Measurements from ENCODE around the gene ZNF580. TPM values are rescaled to one million over a fixed set of nuclear protein-coding genes. Genes with fewer than 3 reads are reported as not detected.

Gene ZNF580
- total RNA-seq, 4 donors from 2014 or later: 11.4 to 20.5 (median 13.8) TPM

DNA sequence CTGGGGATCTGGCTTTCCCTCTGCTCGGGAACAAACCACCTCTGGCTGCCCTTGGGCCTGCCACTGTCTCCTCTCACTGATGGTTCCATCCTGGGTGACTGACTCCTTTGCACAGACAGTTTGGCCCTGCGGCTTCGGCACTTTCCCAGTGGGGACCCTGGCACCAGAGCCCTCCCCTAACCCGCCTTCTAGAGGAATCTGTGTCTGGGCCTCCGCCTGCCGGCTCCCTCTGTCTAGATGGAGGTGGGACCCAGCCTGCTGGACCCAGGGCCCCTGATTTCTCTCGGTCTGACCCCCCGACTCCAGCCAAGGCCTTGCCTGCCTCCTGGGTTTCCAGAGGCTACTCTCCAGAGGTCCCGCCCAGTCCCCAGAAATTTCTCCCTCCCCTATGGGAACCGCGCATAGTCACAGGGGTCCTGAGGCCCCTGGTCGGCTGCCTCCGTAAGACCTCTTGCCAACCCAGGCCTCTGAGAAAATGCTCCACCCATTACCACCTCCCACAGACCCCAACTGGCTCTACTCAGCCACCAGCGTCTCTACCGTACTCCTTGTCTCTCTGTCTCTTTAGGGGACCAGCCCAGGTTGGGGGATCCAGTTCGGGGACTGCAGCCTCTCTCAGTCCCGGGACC is 9.9 kb downstream of the ZNF580 start:
- TF ChIP-seq, protein P1, sequence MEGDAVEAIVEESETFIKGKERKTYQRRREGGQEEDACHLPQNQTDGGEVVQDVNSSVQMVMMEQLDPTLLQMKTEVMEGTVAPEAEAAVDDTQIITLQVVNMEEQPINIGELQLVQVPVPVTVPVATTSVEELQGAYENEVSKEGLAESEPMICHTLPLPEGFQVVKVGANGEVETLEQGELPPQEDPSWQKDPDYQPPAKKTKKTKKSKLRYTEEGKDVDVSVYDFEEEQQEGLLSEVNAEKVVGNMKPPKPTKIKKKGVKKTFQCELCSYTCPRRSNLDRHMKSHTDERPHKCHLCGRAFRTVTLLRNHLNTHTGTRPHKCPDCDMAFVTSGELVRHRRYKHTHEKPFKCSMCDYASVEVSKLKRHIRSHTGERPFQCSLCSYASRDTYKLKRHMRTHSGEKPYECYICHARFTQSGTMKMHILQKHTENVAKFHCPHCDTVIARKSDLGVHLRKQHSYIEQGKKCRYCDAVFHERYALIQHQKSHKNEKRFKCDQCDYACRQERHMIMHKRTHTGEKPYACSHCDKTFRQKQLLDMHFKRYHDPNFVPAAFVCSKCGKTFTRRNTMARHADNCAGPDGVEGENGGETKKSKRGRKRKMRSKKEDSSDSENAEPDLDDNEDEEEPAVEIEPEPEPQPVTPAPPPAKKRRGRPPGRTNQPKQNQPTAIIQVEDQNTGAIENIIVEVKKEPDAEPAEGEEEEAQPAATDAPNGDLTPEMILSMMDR (IDR thresholded peaks at IDR 0.05): no peak
- ATAC-seq (ENCODE audit: low FRiP score) (no peak), DNase-seq (ENCODE audit: low spot score) (no peak)

DNA sequence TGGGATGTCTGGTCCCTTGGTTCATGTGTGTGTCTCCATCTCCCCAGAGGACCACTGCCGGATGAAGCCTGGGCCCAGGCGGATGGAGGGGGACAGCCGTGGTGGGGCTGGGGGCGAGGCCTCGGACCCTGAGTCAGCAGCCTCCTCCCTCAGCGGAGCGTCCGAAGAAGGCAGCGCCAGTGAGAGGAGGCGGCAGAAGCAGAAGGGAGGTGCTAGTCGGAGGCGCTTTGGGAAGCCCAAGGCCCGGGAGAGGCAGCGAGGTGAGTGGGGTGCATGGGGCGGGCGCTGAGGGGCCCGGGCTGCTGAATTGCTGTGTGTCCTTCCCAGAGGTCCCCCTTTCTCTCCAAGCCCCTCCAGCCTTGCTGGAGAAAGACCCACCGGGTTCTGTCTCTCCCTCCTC is 10.4 kb downstream of the ZNF580 start:
- no peak for ATAC-seq (ENCODE audit: low FRiP score)
- TF ChIP-seq, protein P1 (IDR thresholded peaks at IDR 0.05): no peak
- DNase-seq (ENCODE audit: low spot score): no peak

DNA sequence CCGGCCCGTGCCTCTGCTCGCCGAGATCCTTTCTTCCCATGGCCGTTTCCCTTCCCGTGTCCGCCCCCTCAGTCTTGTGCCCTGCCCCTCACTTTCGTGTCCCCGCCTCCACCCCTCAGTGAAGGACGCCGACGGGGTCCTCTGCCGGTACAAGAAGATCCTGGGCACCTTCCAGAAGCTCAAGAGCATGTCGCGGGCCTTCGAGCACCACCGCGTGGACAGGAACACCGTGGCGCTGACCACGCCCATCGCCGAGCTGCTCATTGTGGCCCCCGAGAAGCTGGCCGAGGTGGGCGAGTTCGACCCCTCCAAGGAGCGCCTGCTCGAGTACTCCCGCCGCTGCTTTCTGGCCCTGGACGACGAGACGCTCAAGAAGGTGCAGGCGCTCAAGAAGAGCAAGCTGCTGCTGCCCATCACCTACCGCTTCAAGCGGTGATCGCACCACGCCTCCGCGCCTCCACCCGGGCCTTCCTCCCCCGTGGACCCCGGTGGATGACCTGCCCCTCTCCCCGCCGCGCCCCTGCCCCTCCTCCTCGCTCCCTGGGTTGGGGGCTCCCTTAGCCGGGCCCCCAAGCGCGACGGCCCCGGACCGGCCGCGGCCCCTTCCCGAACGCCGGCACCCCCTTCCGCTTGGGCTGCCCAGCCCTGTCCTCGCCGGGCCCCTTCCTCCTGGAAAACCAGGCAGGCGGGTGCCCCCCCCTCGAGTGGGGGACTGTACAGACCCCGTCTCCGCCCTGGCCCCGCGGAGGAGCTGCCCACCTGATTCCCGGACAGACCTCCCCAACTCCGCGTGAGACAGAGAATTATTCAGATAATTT is 11.7 kb downstream of the ZNF580 start:
- TF ChIP-seq, protein P1 (IDR thresholded peaks at IDR 0.05): no peak
- DNase-seq (ENCODE audit: low spot score) (no peak), ATAC-seq (ENCODE audit: low FRiP score) (no peak)

DNA sequence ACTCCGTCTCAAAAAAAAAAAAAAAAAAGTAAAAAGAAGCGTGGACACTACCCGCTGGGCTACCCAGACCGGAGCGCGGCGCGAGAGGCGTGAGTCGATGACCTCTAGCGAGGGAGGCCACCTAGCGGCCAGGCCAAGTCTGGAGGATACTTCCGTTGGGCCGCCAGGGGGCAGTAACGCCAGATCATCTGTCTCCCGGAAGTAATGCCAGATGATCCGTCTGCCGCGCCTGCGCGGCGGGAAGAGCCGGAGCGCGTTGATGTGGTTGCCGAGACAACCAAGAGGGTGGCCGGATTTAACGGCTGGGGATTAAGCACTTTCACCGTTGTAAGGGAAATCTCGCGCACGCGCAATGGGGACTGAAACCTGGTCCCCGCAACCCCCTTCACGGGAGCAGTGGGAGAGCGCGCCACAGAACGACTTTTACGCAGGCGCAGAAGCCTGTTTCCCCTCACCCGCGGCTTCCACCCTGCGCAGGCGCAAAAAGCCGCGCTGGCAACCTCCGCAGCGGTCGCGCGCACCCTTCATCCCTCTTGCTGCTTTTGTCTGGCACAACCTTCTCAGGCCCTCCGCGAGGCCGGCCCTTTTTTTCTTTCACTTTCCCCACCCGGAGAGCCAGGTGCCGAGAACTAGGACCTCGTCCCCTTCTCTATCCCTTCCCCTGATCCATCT is 13.0 kb downstream of the ZNF580 start:
- TF ChIP-seq, protein P1 (IDR thresholded peaks at IDR 0.05): peak in 2 of 3 donors; percentile 98 to 100
- ATAC-seq (ENCODE audit: low FRiP score) (peak; percentile 76), DNase-seq (ENCODE audit: low spot score) (peak; percentile 91)

DNA sequence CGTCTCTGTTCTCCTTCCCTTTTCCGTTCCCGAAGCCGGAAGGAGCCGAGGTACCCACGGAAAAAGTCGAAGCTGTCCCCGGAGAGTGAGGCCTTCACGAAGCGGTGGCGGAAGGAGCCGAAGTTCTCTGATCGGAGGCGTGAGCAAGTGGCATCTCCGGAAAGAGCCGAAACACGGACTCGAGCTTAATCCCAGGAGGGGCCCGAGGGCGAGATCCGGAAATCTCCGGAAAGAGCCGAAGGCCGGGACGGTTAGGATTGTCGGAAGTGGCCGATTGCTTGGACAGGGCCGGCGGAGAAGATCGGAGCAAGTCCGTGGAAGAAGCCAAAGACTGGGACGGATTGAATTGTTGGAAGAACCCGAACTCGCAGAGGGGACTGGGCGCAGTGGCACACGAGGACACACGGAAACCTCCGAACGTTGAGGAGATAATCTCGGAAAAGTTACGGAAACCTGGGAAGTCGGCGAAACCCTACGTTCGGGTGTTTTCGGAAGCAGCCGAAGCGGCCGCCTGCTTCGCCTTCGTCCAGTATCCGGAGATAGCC is 13.6 kb downstream of the ZNF580 start:
- TF ChIP-seq, protein P1 (IDR thresholded peaks at IDR 0.05): no peak
- ATAC-seq (ENCODE audit: low FRiP score): peak; percentile 74

DNA sequence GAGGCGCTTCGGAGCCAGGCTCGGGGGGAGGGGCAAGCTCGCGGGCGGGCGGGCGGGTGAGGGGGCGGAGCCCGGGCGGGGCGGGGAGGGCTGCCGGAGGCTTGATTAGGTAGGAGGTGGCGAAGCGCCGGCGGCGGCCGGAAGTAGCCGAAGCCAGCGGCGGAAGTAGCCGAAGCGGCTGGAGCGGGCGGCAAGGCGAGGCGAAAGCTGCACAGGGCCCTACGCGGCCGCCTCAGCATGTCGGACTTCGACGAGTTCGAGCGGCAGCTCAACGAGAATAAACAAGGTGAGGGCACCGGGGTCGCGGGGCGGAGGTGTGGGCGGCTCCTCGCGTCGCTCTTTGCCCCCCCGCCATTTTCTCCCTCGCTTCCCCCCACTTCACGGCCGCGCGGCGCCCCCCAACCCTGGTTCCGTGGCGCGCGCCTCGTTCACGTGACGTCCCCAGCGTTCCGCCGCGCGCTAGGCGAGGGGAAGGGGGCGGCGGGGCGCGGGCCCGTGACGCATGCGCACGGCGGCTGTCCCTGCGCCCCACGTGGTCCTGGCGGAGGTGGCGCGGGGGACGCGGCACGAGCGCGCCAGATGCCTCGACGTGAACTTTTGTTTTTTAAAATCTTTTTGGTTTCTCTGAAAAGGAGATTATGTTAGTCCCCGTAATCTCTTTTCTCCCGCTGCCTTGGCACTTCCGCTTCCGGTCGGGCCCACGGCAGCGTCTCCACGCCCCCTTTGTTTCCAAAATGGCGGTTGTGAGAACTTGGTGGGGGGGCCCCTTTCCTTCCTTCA is 14.3 kb downstream of the ZNF580 start, which contains the start of gene U2AF2:
Gene U2AF2 (plus strand): TSS at position 168 of the 780 bp plus-strand sequence. CDS start 70 bp downstream, at position 238.
- peak; percentile 52 for ATAC-seq (ENCODE audit: low FRiP score)
- DNase-seq (ENCODE audit: low spot score): peak; percentile 86
- TF ChIP-seq, protein P1 (IDR thresholded peaks at IDR 0.05): no peak

More for the DNA sequence above, 13.6 kb downstream of the ZNF580 start:
- DNase-seq (ENCODE audit: low spot score): peak; percentile 99
